Measurements from ENCODE around the gene ETAA1. TPM values are rescaled to one million over a fixed set of nuclear protein-coding genes. Genes with fewer than 3 reads are reported as not detected.

Gene ETAA1
- total and polyA plus RNA-seq, 2 of the 13 experiments (the other 11 are each of a cell fraction or from before 2014, with no cell fraction given) = 9.1 to 16.2 TPM

GRCh38 chr2:67416136-67416535, 19.0 kb downstream of the ETAA1 start:
- TF ChIP-seq MED1 (CRISPR knock-in tag; IDR thresholded peaks at IDR 0.05) = no peak
- Histone ChIP-seq H3K27me3 (ENCODE audit: control insufficient read depth in 1 of 2, insufficient read depth in 2 of 2, low read length in 2 of 2) (no peaks in the 10 kb centered on the region), H4K20me1 (ENCODE audit: insufficient read depth, low read length) (no peaks in the 10 kb centered on the region), H2AFZ (ENCODE audit: low read length) (no peak overlapping the region), H3K4me1 (ENCODE audit: insufficient read depth, low read length) (no peaks in the 10 kb centered on the region), H3K27ac (ENCODE audit: extremely low read length, insufficient read depth, low read length) (no peak overlapping the region), H3K9ac (ENCODE audit: insufficient read depth, low read depth, low read length) (no peak overlapping the region), H3K4me3 (replicated peaks in 1 of 3; ENCODE audit: insufficient read depth in 1 of 3, low read depth in 2 of 3, low read length in 3 of 3) (no peak overlapping the region), H3K36me3 (replicated peaks in 1 of 2; ENCODE audit: control insufficient read depth in 1 of 2, insufficient read depth in 2 of 2, low read length in 2 of 2) (no peaks in the 10 kb centered on the region; a peak in 1 of 5 replicates), H3K9me3 (ENCODE audit: low read length) (no peaks in the 10 kb centered on the region), H3K79me2 (ENCODE audit: insufficient read depth, low read length) (no peaks in the 10 kb centered on the region), H3K4me2 (ENCODE audit: low read depth, low read length) (no peak overlapping the region)
- in situ Hi-C loops (cut with HindIII; ENCODE audit: extremely low pct_ligation_motif_present, low pct_unique_long_range_greater_than_20kb) (no loop called here), intact Hi-C loops (cut with micrococcal nuclease; ENCODE audit: unreplicated experiment) (no loop called here)
- CTCF ChIA-PET (ENCODE audit: low intra/inter-chr PET ratio, low total read pairs) = no interaction called here
- BruUV-seq (replicated peaks) = no TSS peak
- WGBS (ENCODE audit: low lambda C conversion rate) = 71% methylated on average over 1 of the region's 1 CpG
- DNase-seq (ENCODE audit: low spot score) (no peak), ATAC-seq (no peak), FAIRE-seq (no peak)
- POLR2A ChIA-PET = no interaction called here

GRCh38 chr2:67423489-67423888, 26.4 kb downstream of the ETAA1 start:
- WGBS (ENCODE audit: low lambda C conversion rate) = 0% methylated on average over 1 of the region's 1 CpG
- POLR2A ChIA-PET = no interaction called here
- no peak overlapping the region for H3K4me3 ChIP-seq (replicated peaks in 1 of 3; ENCODE audit: insufficient read depth in 1 of 3, low read depth in 2 of 3, low read length in 3 of 3)
- no peaks in the 10 kb centered on the region; a peak in 1 of 5 replicates for H3K27me3 ChIP-seq (ENCODE audit: control insufficient read depth in 1 of 2, insufficient read depth in 2 of 2, low read length in 2 of 2)
- TF ChIP-seq SMARCC2 (IDR thresholded peaks at IDR 0.05) (no peak), ZNF644 (CRISPR knock-in tag; IDR thresholded peaks at IDR 0.05; ENCODE audit: low read depth) (no peak), HES4 (CRISPR knock-in tag; IDR thresholded peaks at IDR 0.05; ENCODE audit: borderline replicate concordance) (no peak), ZNF101 (CRISPR knock-in tag; IDR thresholded peaks at IDR 0.05; ENCODE audit: borderline replicate concordance, low read depth) (no peak), U2AF1 (optimal IDR thresholded peaks at IDR 0.05; ENCODE audit: low read depth, low read length) (no peak), IKZF1 (IDR thresholded peaks at IDR 0.05) (no peak), ZNF782 (CRISPR knock-in tag; IDR thresholded peaks at IDR 0.05; ENCODE audit: borderline replicate concordance) (no peak), HBP1 (CRISPR knock-in tag; IDR thresholded peaks at IDR 0.05; ENCODE audit: low read depth) (no peak), PHF21A (CRISPR knock-in tag; IDR thresholded peaks at IDR 0.05) (no peak), ZNF430 (CRISPR knock-in tag; IDR thresholded peaks at IDR 0.05) (no peak), ARID4A (CRISPR knock-in tag; IDR thresholded peaks at IDR 0.05; ENCODE audit: borderline replicate concordance) (no peak), ZNF136 (CRISPR knock-in tag; IDR thresholded peaks at IDR 0.05; ENCODE audit: low read depth) (no peak)
- no peak overlapping the region for H3K4me2 ChIP-seq (ENCODE audit: low read depth, low read length)
- no peaks in the 10 kb centered on the region for H3K79me2 ChIP-seq (ENCODE audit: insufficient read depth, low read length)
- no peaks in the 10 kb centered on the region for H3K36me3 ChIP-seq (replicated peaks in 1 of 2; ENCODE audit: control insufficient read depth in 1 of 2, insufficient read depth in 2 of 2, low read length in 2 of 2)
- no TSS peak for BruUV-seq (replicated peaks)
- FAIRE-seq (no peak), ATAC-seq (no peak), DNase-seq (ENCODE audit: low spot score) (no peak)
- H3K9me3 ChIP-seq (ENCODE audit: low read length) = no peaks in the 10 kb centered on the region; the same call in 1 of the 2 replicates
- H4K20me1 ChIP-seq (ENCODE audit: insufficient read depth, low read length) = no peaks in the 10 kb centered on the region
- H2AFZ ChIP-seq (ENCODE audit: low read length) = no peak overlapping the region
- intact Hi-C loops (cut with micrococcal nuclease; ENCODE audit: unreplicated experiment) (no loop called here), in situ Hi-C loops (cut with HindIII; ENCODE audit: extremely low pct_ligation_motif_present, low pct_unique_long_range_greater_than_20kb) (no loop called here)
- H3K9ac ChIP-seq (ENCODE audit: insufficient read depth, low read depth, low read length) = no peak overlapping the region
- CTCF ChIA-PET (ENCODE audit: low intra/inter-chr PET ratio, low total read pairs) = no interaction called here
- H3K27ac ChIP-seq (ENCODE audit: extremely low read length, insufficient read depth, low read length) = no peak overlapping the region
- no peaks in the 10 kb centered on the region for H3K4me1 ChIP-seq (ENCODE audit: insufficient read depth, low read length)

All from HepG2 (cell line).